GM23248 (cell line): ENCODE data around the gene CCDC74B. TPM values are rescaled to one million over a fixed set of nuclear protein-coding genes. Genes with fewer than 3 reads are reported as not detected.
"Not testable (repeated sequence)": the region's sequence is repeated elsewhere in the genome, so short reads cannot be mapped to it uniquely, and the experiment has no call there.

Experiments
- DNase-seq: peaks from one replicate; pipeline ENCODE4 v3.0.0-alpha.2; 2015
- H2AFZ ChIP-seq: fragments of 200-600 bp; sonication (generic); 2 replicates; pipeline ENCODE4 v1.6.1; 2016; ENCODE audit warnings: antibody characterized with exemption
- H3F3A ChIP-seq: fragments of 200-600 bp; sonication (generic); 2 replicates; pipeline ENCODE4 v1.6.1; 2016; ENCODE audit warnings: mild to moderate bottlenecking, antibody characterized with exemption, mixed run types; ENCODE audit not compliant: insufficient read depth
- H3K27ac ChIP-seq: fragments of 200-600 bp; sonication (generic); 2 replicates; pipeline ENCODE4 v1.5.1; 2016; ENCODE audit warnings: mild to moderate bottlenecking
- H3K27me3 ChIP-seq: fragments of 200-600 bp; sonication (generic); replicated peaks from 2 replicates; pipeline ENCODE4 v1.6.1; 2016; ENCODE audit warnings: mild to moderate bottlenecking; ENCODE audit not compliant: insufficient read depth
- H3K36me3 ChIP-seq: fragments of 200-600 bp; sonication (generic); 2 replicates; pipeline ENCODE4 v1.6.1; 2016; ENCODE audit warnings: low read depth, mild to moderate bottlenecking
- H3K4me1 ChIP-seq: fragments of 200-600 bp; sonication (generic); 2 replicates; pipeline ENCODE4 v1.6.1; 2016; ENCODE audit warnings: mild to moderate bottlenecking; ENCODE audit not compliant: insufficient read depth
- H3K4me2 ChIP-seq: fragments of 200-600 bp; sonication (generic); one replicate; pipeline ENCODE4 v1.6.1; 2016; ENCODE audit warnings: mild to moderate bottlenecking; ENCODE audit not compliant: unreplicated experiment
- H3K4me3 ChIP-seq: fragments of 200-600 bp; sonication (generic); 2 replicates; pipeline ENCODE4 v1.5.1; 2016; ENCODE audit warnings: mild to moderate bottlenecking
- H3K79me2 ChIP-seq: fragments of 200-600 bp; sonication (generic); 2 replicates; pipeline ENCODE4 v1.6.1; 2016; ENCODE audit warnings: mild to moderate bottlenecking; ENCODE audit not compliant: insufficient read depth
- H3K9ac ChIP-seq: fragments of 200-600 bp; sonication (generic); 2 replicates; pipeline ENCODE4 v1.6.1; 2016; ENCODE audit warnings: mild to moderate bottlenecking
- H3K9me2 ChIP-seq: fragments of 200-600 bp; sonication (generic); 2 replicates; pipeline ENCODE4 v1.6.1; 2016; ENCODE audit warnings: mixed run types, mild to moderate bottlenecking, moderate library complexity; ENCODE audit not compliant: insufficient read depth
- H3K9me3 ChIP-seq: fragments of 200-600 bp; sonication (generic); one replicate; pipeline ENCODE4 v1.6.1; 2017; ENCODE audit warnings: low read depth
- H4K20me1 ChIP-seq: fragments of 200-600 bp; sonication (generic); 2 replicates; pipeline ENCODE4 v1.6.0; 2016; ENCODE audit not compliant: insufficient read depth
- WGBS, 2 experiments: methylation state at CpG; one replicate each; pipeline ENCODE4 v1.1.6; 2015 to 2017; ENCODE audit warnings: low lambda C conversion rate in 2 of 2, low coverage in 1 of 2; ENCODE audit errors: missing lambda C conversion rate in 2 of 2; 5-methylcytosine and 5-hydroxymethylcytosine counted together
- in situ Hi-C: fragments of 300-500 bp; cut with MboI; formaldehyde crosslinking; loops from 2 replicates; pipeline ENCODE4 v1.15.0; 2020
- polyA plus RNA-seq: library from polyadenylated mRNA; unstranded; fragments of >200 nt; fragmentation: Nextera tagmentation; extraction: Ambion mirVana; gene quantifications from 2 replicates; pipeline ENCODE4 v1.2.1, GENCODE V29; 2016
- total RNA-seq: library from RNA; depleted of rRNA; stranded (reverse); fragments of >200 nt; shearing (Covaris generic); gene quantifications from 2 replicates; pipeline ENCODE4 v1.2.3, GENCODE V29; 2014

CCDC74B gene
- total and polyA plus RNA-seq, 2 experiments from 2014 or later = 10.8 to 10.9 TPM

DNA sequence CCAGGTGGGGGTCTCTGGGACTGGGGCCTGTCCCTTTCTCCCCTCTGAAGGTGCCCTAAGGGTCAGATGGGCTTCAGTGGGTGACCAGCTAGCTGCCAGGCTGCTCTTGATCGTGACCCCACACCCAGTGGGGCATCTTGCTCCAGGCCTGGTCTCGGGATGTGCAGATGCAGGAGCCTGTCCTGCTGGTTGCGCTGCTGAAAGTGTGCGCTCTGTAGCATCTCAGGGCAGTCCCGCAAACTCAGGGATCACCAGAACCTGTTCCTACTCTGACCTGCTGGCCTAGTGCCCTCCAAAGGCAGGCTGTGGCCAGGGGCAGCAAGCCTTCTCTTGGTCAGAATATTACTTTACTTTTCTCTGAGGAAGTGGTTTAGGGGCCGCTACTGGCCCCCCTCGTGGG is 4.4 kb downstream of the CCDC74B start:
- H4K20me1 ChIP-seq, in situ Hi-C loops, H3K79me2 ChIP-seq, H2AFZ ChIP-seq, DNase-seq, H3K36me3 ChIP-seq, H3K27me3 ChIP-seq, H3K9me3 ChIP-seq, H3K4me3 ChIP-seq, H3K27ac ChIP-seq, H3K4me1 ChIP-seq, H3F3A ChIP-seq, H3K9me2 ChIP-seq, H3K4me2 ChIP-seq, H3K9ac ChIP-seq: not testable (repeated sequence)
- 86 to 87% methylated on average over 5 to 7 of the region's 7 CpGs for WGBS, 2 experiments

DNA sequence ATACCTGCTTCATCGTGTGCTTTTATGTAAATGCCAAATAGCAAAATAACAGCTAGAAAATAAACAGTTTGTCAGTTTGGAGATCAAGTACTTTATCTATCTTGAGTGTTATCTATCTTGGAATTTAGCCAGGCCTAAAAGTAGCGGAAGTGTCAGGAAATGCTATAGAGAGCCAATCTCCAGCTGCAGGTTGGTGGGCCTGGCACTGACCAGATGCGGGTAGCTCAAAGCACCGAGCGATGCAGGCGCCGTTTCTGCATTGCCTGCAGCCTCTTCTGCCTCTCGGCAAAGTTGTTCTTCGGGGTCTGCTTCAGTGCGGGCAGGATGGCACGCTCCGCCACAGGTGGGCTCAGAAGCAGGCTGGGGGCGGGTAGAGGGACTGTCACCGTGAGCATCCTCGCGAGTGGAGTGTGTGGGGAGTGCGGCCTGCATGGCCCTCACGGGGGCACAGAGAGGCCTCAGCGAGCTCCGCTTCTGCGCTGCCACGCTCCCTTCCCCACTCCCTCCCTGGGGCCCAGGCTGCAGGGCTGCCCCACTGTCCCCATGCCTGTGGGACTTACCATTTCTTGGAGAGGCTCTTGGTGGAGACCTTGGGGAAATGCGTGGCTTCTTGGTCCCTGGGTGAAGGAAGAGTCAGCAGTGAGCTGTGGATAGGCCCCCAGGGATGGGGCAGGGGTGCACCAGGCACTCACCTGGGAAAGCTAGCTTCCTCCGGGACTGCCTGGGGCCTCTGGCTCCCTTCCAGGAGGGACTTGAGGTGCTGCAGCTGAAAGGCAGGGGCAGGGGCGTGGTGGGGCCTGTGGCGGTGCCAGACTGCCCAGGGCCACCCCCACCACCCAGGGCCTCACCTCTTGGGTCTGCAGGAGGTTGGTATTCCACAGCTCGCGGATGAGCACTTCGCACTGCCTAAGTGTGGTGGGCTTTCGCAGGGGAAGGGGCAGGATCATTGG is 5.3 kb downstream of the CCDC74B start:
- H3F3A ChIP-seq, in situ Hi-C loops: not testable (repeated sequence)

DNA sequence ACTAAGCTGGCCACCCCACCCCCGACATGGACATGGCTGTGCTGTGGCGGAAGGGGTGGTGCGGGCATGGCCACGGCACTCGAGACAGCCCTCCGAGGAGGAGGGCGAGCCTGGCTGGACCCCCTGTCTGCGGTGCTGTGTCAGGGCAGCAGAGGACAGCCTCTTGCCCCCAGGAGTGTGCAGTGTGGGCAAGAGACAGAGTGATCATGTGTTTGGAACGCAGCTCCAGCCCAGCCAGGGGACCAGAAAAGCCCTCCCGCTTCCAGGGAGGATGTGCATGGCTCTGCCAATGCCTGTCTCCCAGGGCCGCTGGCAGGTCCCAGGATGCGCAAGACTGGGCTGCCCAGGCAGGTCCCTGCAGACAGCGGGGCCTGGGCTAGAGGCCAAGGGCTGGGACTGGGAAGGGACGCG is 6.1 kb downstream of the CCDC74B start:
- H3K36me3 ChIP-seq, DNase-seq, in situ Hi-C loops, H2AFZ ChIP-seq, H3K4me1 ChIP-seq, H3K4me2 ChIP-seq, H3K79me2 ChIP-seq, H3F3A ChIP-seq, H3K27ac ChIP-seq, H3K9me2 ChIP-seq, H3K27me3 ChIP-seq, H3K4me3 ChIP-seq, H4K20me1 ChIP-seq, H3K9me3 ChIP-seq, H3K9ac ChIP-seq: not testable (repeated sequence)
- 78 to 79% methylated on average over 15 of the region's 15 CpGs for WGBS, 2 experiments

More for the DNA sequence above, 5.3 kb downstream of the CCDC74B start:
- H3K4me2 ChIP-seq, H3K9me2 ChIP-seq, H3K79me2 ChIP-seq, H3K9me3 ChIP-seq, H3K27me3 ChIP-seq, DNase-seq, H3K9ac ChIP-seq, H3K27ac ChIP-seq, H3K4me1 ChIP-seq, H4K20me1 ChIP-seq, H2AFZ ChIP-seq, H3K36me3 ChIP-seq, H3K4me3 ChIP-seq: not testable (repeated sequence)
- 90 to 93% methylated on average over 29 to 30 of the region's 30 CpGs for WGBS, 2 experiments

DNA sequence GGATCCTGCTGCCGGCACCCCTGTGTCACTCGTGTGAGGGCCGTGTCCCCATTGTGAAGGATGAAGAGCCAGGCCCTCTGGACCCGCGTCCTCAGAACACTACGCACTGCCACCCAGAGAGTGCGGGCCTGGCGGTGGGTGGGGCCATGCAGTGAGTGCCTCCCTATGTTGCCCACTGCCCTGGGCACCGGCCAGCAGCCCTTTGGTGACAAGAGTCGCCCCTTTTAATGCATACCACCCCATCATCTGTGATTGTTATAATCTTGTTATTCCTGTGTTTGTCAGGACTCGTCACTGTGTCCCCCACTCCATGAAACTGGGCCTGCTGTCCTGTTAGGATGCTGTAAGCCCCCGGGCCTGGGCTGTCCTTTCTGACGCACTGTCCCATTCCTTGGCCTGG is 6.6 kb downstream of the CCDC74B start:
- H3K4me3 ChIP-seq, in situ Hi-C loops, H3K36me3 ChIP-seq, H3K4me2 ChIP-seq, H3K79me2 ChIP-seq, H3K9ac ChIP-seq, H3K27me3 ChIP-seq, H3K9me2 ChIP-seq, H2AFZ ChIP-seq, H3K9me3 ChIP-seq, H3K4me1 ChIP-seq, H3F3A ChIP-seq, H3K27ac ChIP-seq, DNase-seq, H4K20me1 ChIP-seq: not testable (repeated sequence)
- 77 to 86% methylated on average over 7 to 10 of the region's 13 CpGs for WGBS, 2 experiments

DNA sequence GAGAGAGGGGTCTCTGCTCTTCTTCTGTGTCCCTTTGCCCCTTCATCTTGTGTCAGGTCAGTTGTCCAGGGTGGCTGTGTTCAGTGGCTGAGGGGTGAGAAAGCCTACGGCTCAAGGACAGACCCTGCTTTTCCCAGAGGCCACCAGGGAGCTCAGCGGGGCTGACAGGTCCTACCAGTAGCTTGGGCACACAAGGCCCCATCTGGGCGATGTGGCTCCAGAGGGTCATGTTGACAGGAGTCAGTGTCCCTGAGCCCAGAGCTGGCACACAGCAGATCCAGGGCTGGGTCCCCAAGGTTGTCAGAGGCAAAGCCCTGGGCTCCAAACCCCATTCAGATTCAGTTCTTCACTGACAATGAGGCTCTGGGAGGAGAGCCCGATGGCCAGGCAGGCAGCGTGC is 7.8 kb downstream of the CCDC74B start:
- H3K4me3 ChIP-seq, DNase-seq, in situ Hi-C loops, H3K36me3 ChIP-seq, H3F3A ChIP-seq, H3K4me1 ChIP-seq, H3K9me2 ChIP-seq, H4K20me1 ChIP-seq, H3K9me3 ChIP-seq, H3K27ac ChIP-seq, H3K27me3 ChIP-seq, H3K79me2 ChIP-seq, H2AFZ ChIP-seq, H3K4me2 ChIP-seq, H3K9ac ChIP-seq: not testable (repeated sequence)
- WGBS, 2 experiments = 76 to 84% methylated on average over 5 of the region's 5 CpGs

DNA sequence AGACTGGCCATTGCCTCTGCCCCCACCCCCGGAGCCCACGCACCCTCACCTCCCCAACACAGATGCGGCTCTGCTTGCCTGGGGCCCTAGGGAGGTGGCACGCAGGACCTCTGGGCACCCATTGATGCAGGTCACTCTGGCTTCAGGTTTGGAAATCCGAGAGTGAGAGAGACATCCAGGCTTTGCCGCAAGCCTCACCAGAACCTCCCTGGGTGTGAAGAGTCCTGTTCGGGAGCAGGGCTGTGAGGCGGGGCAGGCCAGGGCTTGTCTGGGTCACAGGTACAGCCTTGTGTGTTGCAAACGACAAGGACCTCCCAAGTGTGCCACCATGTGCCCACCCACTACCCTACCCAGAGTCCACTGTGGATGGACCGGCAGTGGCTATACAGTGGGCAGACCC is 8.4 kb downstream of the CCDC74B start:
- H3K9me3 ChIP-seq, H3K9ac ChIP-seq, H3K4me1 ChIP-seq, H3K27ac ChIP-seq, H3K36me3 ChIP-seq, H2AFZ ChIP-seq, H3K4me2 ChIP-seq, H3K9me2 ChIP-seq, H3K27me3 ChIP-seq, H3K4me3 ChIP-seq, H4K20me1 ChIP-seq, H3F3A ChIP-seq, DNase-seq, in situ Hi-C loops, H3K79me2 ChIP-seq: not testable (repeated sequence)
- WGBS, 2 experiments = 64 to 75% methylated on average over 7 to 8 of the region's 10 CpGs
